Measurements from ENCODE around the gene HDHD5.

- TF ChIP-seq RXRA (IDR thresholded peaks at IDR 0.05) (no peak), MAX (IDR thresholded peaks at IDR 0.05) (no peak), REST (IDR thresholded peaks at IDR 0.05) (no peak), NR2F2 (IDR thresholded peaks at IDR 0.05) (no peak), FOXA2 (IDR thresholded peaks at IDR 0.05) (no peak), RAD21 (IDR thresholded peaks at IDR 0.05) (no peak), CTCF (IDR thresholded peaks at IDR 0.05; ENCODE audit: low read depth, low read length, missing input control) (no peak), GABPA (IDR thresholded peaks at IDR 0.05 in 1 of 2, conservative IDR thresholded peaks at IDR 0.05 in 1 of 2) (no peak), JUND (IDR thresholded peaks at IDR 0.05) (no peak), TAF1 (conservative IDR thresholded peaks at IDR 0.05) (no peak)
- TF ChIP-seq, protein P1, sequence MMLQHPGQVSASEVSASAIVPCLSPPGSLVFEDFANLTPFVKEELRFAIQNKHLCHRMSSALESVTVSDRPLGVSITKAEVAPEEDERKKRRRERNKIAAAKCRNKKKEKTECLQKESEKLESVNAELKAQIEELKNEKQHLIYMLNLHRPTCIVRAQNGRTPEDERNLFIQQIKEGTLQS (IDR thresholded peaks at IDR 0.05), result no peak
These were observed 18.0 kb downstream of the HDHD5 start for GRCh38 chr22:17140826-17141766.

Measured in liver (tissue), 3 donors.